ENCODE results near the gene NAV2.

GRCh38 chr11:19849947-19850593, 137.4 kb downstream of the NAV2 start:
- TF ChIP-seq, protein P1, sequence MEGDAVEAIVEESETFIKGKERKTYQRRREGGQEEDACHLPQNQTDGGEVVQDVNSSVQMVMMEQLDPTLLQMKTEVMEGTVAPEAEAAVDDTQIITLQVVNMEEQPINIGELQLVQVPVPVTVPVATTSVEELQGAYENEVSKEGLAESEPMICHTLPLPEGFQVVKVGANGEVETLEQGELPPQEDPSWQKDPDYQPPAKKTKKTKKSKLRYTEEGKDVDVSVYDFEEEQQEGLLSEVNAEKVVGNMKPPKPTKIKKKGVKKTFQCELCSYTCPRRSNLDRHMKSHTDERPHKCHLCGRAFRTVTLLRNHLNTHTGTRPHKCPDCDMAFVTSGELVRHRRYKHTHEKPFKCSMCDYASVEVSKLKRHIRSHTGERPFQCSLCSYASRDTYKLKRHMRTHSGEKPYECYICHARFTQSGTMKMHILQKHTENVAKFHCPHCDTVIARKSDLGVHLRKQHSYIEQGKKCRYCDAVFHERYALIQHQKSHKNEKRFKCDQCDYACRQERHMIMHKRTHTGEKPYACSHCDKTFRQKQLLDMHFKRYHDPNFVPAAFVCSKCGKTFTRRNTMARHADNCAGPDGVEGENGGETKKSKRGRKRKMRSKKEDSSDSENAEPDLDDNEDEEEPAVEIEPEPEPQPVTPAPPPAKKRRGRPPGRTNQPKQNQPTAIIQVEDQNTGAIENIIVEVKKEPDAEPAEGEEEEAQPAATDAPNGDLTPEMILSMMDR (optimal IDR thresholded peaks at IDR 0.05 in 1 of 3, IDR thresholded peaks at IDR 0.05 in 1 of 3, conservative IDR thresholded peaks at IDR 0.05 in 1 of 3; ENCODE audit: extremely low read depth in 1 of 3, insufficient read depth in 2 of 3, low read length in 3 of 3) = no peak
- no peak for TF ChIP-seq EZH2 (IDR thresholded peaks at IDR 0.05; ENCODE audit: low read length)
